Astrocyte (in vitro differentiated cells and primary cell): ENCODE data around the gene ARHGAP26. TPM values are rescaled to one million over a fixed set of nuclear protein-coding genes. Genes with fewer than 3 reads are reported as not detected.

Experiments
- DNase-seq: peaks from one replicate; pipeline ENCODE4 v3.0.0-alpha.2; 2010; ENCODE audit warnings: low read depth
- FAIRE-seq: peaks from 2 replicates; lab custom pipeline; 2011; peaks lifted over from hg19 to GRCh38; lab: Jason Lieb, UNC
- H2AFZ ChIP-seq: 2 replicates; pipeline ENCODE4 v1.6.0; 2012; ENCODE audit warnings: low read depth, low read length, inconsistent platforms
- H3K27ac ChIP-seq: 2 replicates; pipeline ENCODE4 v1.5.1; 2011; ENCODE audit warnings: low read depth, low read length, inconsistent platforms
- H3K27me3 ChIP-seq: 2 replicates; pipeline ENCODE4 v1.6.0; 2011; ENCODE audit warnings: low read length, inconsistent platforms; ENCODE audit not compliant: insufficient read depth
- H3K36me3 ChIP-seq: 2 replicates; pipeline ENCODE4 v1.5.1; 2011; ENCODE audit warnings: low read length, inconsistent platforms; ENCODE audit not compliant: insufficient read depth
- H3K4me1 ChIP-seq: 2 replicates; pipeline ENCODE4 v1.5.1; 2011; ENCODE audit warnings: low read length, inconsistent platforms; ENCODE audit not compliant: insufficient read depth
- H3K4me2 ChIP-seq: 2 replicates; pipeline ENCODE4 v1.6.0; 2012; ENCODE audit warnings: low read length, inconsistent platforms
- H3K4me3 ChIP-seq: 2 replicates; pipeline ENCODE4 v1.5.1; 2011; ENCODE audit warnings: low read depth, mild to moderate bottlenecking, low read length, inconsistent platforms; ENCODE audit not compliant: insufficient read depth
- H3K79me2 ChIP-seq: 2 replicates; pipeline ENCODE4 v1.6.0; 2012; ENCODE audit warnings: mild to moderate bottlenecking, low read length, inconsistent platforms; ENCODE audit not compliant: insufficient read depth
- H3K9ac ChIP-seq: 2 replicates; pipeline ENCODE4 v1.6.0; 2012; ENCODE audit warnings: mild to moderate bottlenecking, low read length, inconsistent platforms
- H3K9me3 ChIP-seq: 2 replicates; pipeline ENCODE4 v1.5.1; 2012; ENCODE audit warnings: low read depth, mild to moderate bottlenecking, low read length, inconsistent platforms; ENCODE audit not compliant: insufficient read depth
- H4K20me1 ChIP-seq: 2 replicates; pipeline ENCODE4 v1.6.0; 2012; ENCODE audit warnings: low read length, inconsistent platforms; ENCODE audit not compliant: insufficient read depth
- H3K27ac Mint-ChIP-seq: one replicate; pipeline ENCODE4 v1.8.0; 2021; ENCODE audit warnings: mild to moderate bottlenecking, mixed read lengths; ENCODE audit not compliant: unreplicated experiment
- H3K27me3 Mint-ChIP-seq: one replicate; pipeline ENCODE4 v1.8.0; 2021; ENCODE audit warnings: low read depth, mixed read lengths; ENCODE audit not compliant: unreplicated experiment
- H3K36me3 Mint-ChIP-seq: one replicate; pipeline ENCODE4 v1.8.0; 2021; ENCODE audit warnings: low read depth, mixed read lengths; ENCODE audit not compliant: unreplicated experiment
- H3K4me1 Mint-ChIP-seq: one replicate; pipeline ENCODE4 v1.8.0; 2021; ENCODE audit warnings: low read depth, mixed read lengths; ENCODE audit not compliant: unreplicated experiment
- H3K4me3 Mint-ChIP-seq: one replicate; pipeline ENCODE4 v1.8.0; 2021; ENCODE audit warnings: mild to moderate bottlenecking, moderate library complexity, mixed read lengths; ENCODE audit not compliant: unreplicated experiment
- H3K9me3 Mint-ChIP-seq: one replicate; pipeline ENCODE4 v1.8.0; 2021; ENCODE audit warnings: mild to moderate bottlenecking, mixed read lengths; ENCODE audit not compliant: unreplicated experiment
- EZH2 ChIP-seq: IDR thresholded peaks from 2 replicates; pipeline ENCODE4 v1.6.1; 2012; ENCODE audit warnings: mild to moderate bottlenecking, low read length, inconsistent platforms; ENCODE audit not compliant: insufficient read depth
- total RNA-seq: library from RNA; stranded (reverse); gene quantifications from 2 replicates; pipeline ENCODE4 v1.2.1, GENCODE V29; 2021
- TF ChIP-seq, protein P1 (sequence below): IDR thresholded peaks from 2 replicates; pipeline ENCODE4 v1.5.1; 2011; ENCODE audit warnings: low read depth, mild to moderate bottlenecking, inconsistent platforms, low read length, moderate library complexity; ENCODE audit not compliant: insufficient read depth

The ARHGAP26 gene
- total RNA-seq, 1 donor from 2014 or later, result 5.6 TPM

DNA sequence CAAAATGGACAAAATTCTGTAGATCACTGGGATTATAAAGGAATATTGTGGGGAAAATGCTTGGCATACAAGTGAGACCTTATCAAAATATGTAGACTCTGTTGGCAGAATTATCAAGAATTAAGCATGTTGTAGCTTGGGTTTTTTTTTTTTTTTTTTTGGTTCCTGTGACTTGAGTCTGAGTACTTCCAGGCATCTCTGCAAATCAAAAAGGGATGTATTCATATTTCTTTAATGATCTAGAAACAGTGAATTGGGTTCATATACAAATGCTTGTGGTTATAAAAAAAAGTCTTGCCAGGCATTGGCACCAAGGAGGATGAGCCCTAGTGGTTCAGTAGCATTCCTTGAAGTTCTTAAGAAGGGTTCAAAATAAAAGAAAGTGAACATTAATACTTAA is 292.2 kb downstream of the ARHGAP26 start:
- Histone ChIP-seq H2AFZ (no peak overlapping the region), H3K4me2 (no peak overlapping the region)
- no peak for DNase-seq

DNA sequence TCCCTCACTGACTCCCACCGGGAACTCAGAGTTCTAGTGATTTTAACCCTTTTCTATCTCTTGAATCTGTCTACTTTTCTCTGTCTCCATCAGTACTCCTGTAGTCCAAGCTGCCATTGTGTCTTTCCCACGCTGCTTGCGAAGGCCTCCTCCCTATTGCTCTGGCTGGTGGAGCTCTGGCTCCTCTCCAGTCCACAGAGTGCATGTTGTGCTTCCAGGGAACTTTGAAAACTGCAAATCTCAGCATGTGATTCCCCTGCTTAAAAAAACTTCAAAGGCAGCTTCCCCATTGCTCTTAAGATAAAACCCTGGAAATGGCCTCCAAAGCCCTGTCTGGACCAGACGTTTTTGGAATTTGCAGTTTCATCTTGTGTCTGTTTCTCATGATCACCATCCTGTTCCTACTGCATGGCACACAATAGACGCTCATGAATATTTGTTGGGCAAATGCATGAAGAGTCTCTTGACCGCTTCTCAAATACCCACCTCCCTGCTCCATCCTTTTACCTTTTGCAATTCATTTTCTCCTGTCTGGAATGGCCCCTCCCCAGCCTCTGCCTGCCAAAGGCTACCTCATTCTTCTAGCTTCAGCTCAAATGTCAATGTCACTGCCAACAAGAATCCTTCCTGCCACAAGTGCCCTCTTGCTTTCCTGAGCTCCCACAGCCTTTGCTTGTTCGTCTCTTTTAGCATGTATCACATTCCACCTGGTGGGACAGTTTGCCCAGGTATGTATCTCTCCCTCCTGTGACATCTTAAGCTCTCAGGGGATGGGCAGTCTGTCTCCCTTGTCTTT is 293.2 kb downstream of the ARHGAP26 start:
- Histone ChIP-seq H3K36me3 (no peaks in the 10 kb centered on the region), H3K4me1 (peaks cover 16% of the 10 kb centered on the region), H4K20me1 (no peaks in the 10 kb centered on the region), H3K27me3 (no peaks in the 10 kb centered on the region), H3K27ac (no peak overlapping the region), H3K79me2 (no peaks in the 10 kb centered on the region), H3K4me3 (no peak overlapping the region), H3K4me2 (peak overlapping the region; percentile 19), H3K9me3 (no peaks in the 10 kb centered on the region), H3K9ac (no peak overlapping the region), H2AFZ (no peak overlapping the region)
- TF ChIP-seq EZH2, result no peak
- TF ChIP-seq, protein P1, sequence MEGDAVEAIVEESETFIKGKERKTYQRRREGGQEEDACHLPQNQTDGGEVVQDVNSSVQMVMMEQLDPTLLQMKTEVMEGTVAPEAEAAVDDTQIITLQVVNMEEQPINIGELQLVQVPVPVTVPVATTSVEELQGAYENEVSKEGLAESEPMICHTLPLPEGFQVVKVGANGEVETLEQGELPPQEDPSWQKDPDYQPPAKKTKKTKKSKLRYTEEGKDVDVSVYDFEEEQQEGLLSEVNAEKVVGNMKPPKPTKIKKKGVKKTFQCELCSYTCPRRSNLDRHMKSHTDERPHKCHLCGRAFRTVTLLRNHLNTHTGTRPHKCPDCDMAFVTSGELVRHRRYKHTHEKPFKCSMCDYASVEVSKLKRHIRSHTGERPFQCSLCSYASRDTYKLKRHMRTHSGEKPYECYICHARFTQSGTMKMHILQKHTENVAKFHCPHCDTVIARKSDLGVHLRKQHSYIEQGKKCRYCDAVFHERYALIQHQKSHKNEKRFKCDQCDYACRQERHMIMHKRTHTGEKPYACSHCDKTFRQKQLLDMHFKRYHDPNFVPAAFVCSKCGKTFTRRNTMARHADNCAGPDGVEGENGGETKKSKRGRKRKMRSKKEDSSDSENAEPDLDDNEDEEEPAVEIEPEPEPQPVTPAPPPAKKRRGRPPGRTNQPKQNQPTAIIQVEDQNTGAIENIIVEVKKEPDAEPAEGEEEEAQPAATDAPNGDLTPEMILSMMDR, result no peak
- no peaks in the 10 kb centered on the region for H3K9me3 Mint-ChIP-seq
- no peak for DNase-seq
- H3K27me3 Mint-ChIP-seq, result no peaks in the 10 kb centered on the region
- H3K4me3 Mint-ChIP-seq, result no peak overlapping the region
- peaks cover 2% of the 10 kb centered on the region for H3K36me3 Mint-ChIP-seq
- FAIRE-seq, result no peak
- H3K4me1 Mint-ChIP-seq, result peaks cover 30% of the 10 kb centered on the region
- no peak overlapping the region for H3K27ac Mint-ChIP-seq

More for the DNA sequence above, 292.2 kb downstream of the ARHGAP26 start:
- no peaks in the 10 kb centered on the region for H3K79me2 ChIP-seq
- H3K27ac ChIP-seq, result no peak overlapping the region
- peaks cover 16% of the 10 kb centered on the region for H3K4me1 ChIP-seq
- no peak overlapping the region for H3K4me3 ChIP-seq
- H3K9me3 Mint-ChIP-seq, result no peaks in the 10 kb centered on the region
- no peak overlapping the region for H3K9ac ChIP-seq
- TF ChIP-seq EZH2, result no peak
- TF ChIP-seq, protein P1, result no peak
- H3K36me3 ChIP-seq, result no peaks in the 10 kb centered on the region
- H3K27me3 Mint-ChIP-seq, result no peaks in the 10 kb centered on the region
- no peak overlapping the region for H3K4me3 Mint-ChIP-seq
- H3K36me3 Mint-ChIP-seq, result peaks cover 2% of the 10 kb centered on the region
- H3K27me3 ChIP-seq, result no peaks in the 10 kb centered on the region
- no peak overlapping the region for H3K27ac Mint-ChIP-seq
- no peaks in the 10 kb centered on the region for H4K20me1 ChIP-seq
- no peak for FAIRE-seq
- H3K9me3 ChIP-seq, result no peaks in the 10 kb centered on the region
- peaks cover 35% of the 10 kb centered on the region for H3K4me1 Mint-ChIP-seq

- no peaks in the 10 kb centered on the region for H3K36me3 ChIP-seq
- peak overlapping the region; percentile 19 for H3K4me2 ChIP-seq
- TF ChIP-seq, protein P1, result no peak
- no peak for TF ChIP-seq EZH2
- FAIRE-seq (no peak), DNase-seq (peak; percentile 48)
- no peak overlapping the region for H3K9ac ChIP-seq
- no peak overlapping the region for H2AFZ ChIP-seq
- no peaks in the 10 kb centered on the region for H3K27me3 ChIP-seq
- no peaks in the 10 kb centered on the region for H3K79me2 ChIP-seq
- H3K36me3 Mint-ChIP-seq, result peaks cover 2% of the 10 kb centered on the region
- H3K4me3 Mint-ChIP-seq, result no peak overlapping the region
- peaks cover 16% of the 10 kb centered on the region for H3K4me1 ChIP-seq
- no peak overlapping the region for H3K27ac ChIP-seq
- no peaks in the 10 kb centered on the region for H3K27me3 Mint-ChIP-seq
- H3K27ac Mint-ChIP-seq, result no peak overlapping the region
- H3K9me3 ChIP-seq, result no peaks in the 10 kb centered on the region
- H3K4me1 Mint-ChIP-seq, result peaks cover 30% of the 10 kb centered on the region
- H4K20me1 ChIP-seq, result no peaks in the 10 kb centered on the region
- H3K9me3 Mint-ChIP-seq, result no peaks in the 10 kb centered on the region
- no peak overlapping the region for H3K4me3 ChIP-seq
Observed at GRCh38 chr5:143064218-143064641, 294.1 kb downstream of the ARHGAP26 start.
